Keratinocyte (primary cell): Measurements from ENCODE around the gene DMKN.

Experiments
- EZH2 ChIP-seq: IDR thresholded peaks from one replicate; pipeline ENCODE4 v1.6.1; 2012; ENCODE audit warnings: inconsistent platforms, mild to moderate bottlenecking, low read length, moderate library complexity
- TF ChIP-seq, protein P1 (sequence below), 3 experiments: IDR thresholded peaks in 1 of 3; conservative IDR thresholded peaks in 1 of 3; optimal IDR thresholded peaks in 1 of 3; 2 replicates in 2 of 3; 3 replicates in 1 of 3; pipeline versions ENCODE3 to v1.5.1; 2011; ENCODE audit warnings: low read length in 3 of 3, mild to moderate bottlenecking in 3 of 3, moderate library complexity in 2 of 3, control low read depth in 1 of 3, inconsistent platforms in 1 of 3; ENCODE audit not compliant: insufficient read depth in 2 of 3; ENCODE audit errors: extremely low read depth in 1 of 3

DNA sequence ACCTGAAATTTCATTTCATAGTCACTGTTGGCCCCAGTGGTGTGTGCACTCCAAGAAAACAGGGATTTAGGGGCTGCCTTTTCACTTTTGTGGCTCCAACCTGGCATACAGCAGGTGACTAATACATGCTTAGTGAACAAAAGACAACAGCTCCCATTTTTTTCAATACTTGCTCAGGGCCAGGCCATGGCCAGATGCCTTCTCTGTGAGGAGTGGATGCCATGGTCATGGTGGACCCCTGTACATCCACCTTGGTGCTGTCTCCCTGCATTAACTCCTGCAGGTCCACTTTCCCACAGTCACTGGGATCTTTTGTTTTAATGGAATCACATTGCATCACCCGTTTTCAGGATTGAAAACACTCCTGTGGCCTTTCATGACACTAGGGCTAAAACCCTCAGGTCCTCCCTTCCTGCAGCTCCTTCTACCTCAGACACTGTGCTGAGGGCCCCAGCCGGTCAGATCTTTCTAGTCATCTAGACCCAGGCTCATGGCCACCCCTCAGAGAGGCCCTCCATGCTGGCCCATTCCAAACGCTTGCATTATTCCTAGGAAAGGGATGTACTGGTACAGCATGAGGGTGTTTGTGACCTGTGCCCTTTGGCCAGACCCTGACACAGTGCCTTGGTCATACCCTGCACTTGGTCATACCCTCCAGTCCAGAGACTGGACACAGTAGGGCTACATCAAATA, 30.8 kb upstream of the DMKN start:
- TF ChIP-seq, protein P1, sequence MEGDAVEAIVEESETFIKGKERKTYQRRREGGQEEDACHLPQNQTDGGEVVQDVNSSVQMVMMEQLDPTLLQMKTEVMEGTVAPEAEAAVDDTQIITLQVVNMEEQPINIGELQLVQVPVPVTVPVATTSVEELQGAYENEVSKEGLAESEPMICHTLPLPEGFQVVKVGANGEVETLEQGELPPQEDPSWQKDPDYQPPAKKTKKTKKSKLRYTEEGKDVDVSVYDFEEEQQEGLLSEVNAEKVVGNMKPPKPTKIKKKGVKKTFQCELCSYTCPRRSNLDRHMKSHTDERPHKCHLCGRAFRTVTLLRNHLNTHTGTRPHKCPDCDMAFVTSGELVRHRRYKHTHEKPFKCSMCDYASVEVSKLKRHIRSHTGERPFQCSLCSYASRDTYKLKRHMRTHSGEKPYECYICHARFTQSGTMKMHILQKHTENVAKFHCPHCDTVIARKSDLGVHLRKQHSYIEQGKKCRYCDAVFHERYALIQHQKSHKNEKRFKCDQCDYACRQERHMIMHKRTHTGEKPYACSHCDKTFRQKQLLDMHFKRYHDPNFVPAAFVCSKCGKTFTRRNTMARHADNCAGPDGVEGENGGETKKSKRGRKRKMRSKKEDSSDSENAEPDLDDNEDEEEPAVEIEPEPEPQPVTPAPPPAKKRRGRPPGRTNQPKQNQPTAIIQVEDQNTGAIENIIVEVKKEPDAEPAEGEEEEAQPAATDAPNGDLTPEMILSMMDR (optimal IDR thresholded peaks at IDR 0.05 in 1 of 3, IDR thresholded peaks at IDR 0.05 in 1 of 3, conservative IDR thresholded peaks at IDR 0.05 in 1 of 3; ENCODE audit: extremely low read depth in 1 of 3, insufficient read depth in 2 of 3, low read length in 3 of 3): no peak
- TF ChIP-seq EZH2: no peak
